Measurements from ENCODE around the gene CRHR1. TPM values are rescaled to one million over a fixed set of nuclear protein-coding genes. Genes with fewer than 3 reads are reported as not detected.
A peak's percentile ranks its signal among the peaks of the same experiment; 100 is the strongest.

CRHR1 gene
- total RNA-seq, 1 experiment from 2014 or later: 1.6 TPM

GRCh38 chr17:45776896-45777295, 7.2 kb upstream of the CRHR1 start:
- Mint-ChIP-seq H3K9me3 (peaks cover 8% of the 10 kb centered on the region), H3K4me1 (peaks cover 13% of the 10 kb centered on the region), H3K27me3 (ENCODE audit: low read depth) (peaks cover 21% of the 10 kb centered on the region), H3K27ac (no peak overlapping the region), H3K4me3 (no peak overlapping the region), H3K36me3 (no peaks in the 10 kb centered on the region)
- TF ChIP-seq ATF1 (CRISPR knock-in tag; IDR thresholded peaks at IDR 0.05) (no peak), IRF1 (CRISPR knock-in tag; IDR thresholded peaks at IDR 0.05) (no peak), TEAD1 (CRISPR knock-in tag; IDR thresholded peaks at IDR 0.05) (no peak), HMGA2 (CRISPR knock-in tag; IDR thresholded peaks at IDR 0.05) (no peak), CBFB (CRISPR knock-in tag; IDR thresholded peaks at IDR 0.05; ENCODE audit: low read depth) (no peak), EMX1 (CRISPR knock-in tag; IDR thresholded peaks at IDR 0.05) (no peak)
- TF ChIP-seq, protein P1, sequence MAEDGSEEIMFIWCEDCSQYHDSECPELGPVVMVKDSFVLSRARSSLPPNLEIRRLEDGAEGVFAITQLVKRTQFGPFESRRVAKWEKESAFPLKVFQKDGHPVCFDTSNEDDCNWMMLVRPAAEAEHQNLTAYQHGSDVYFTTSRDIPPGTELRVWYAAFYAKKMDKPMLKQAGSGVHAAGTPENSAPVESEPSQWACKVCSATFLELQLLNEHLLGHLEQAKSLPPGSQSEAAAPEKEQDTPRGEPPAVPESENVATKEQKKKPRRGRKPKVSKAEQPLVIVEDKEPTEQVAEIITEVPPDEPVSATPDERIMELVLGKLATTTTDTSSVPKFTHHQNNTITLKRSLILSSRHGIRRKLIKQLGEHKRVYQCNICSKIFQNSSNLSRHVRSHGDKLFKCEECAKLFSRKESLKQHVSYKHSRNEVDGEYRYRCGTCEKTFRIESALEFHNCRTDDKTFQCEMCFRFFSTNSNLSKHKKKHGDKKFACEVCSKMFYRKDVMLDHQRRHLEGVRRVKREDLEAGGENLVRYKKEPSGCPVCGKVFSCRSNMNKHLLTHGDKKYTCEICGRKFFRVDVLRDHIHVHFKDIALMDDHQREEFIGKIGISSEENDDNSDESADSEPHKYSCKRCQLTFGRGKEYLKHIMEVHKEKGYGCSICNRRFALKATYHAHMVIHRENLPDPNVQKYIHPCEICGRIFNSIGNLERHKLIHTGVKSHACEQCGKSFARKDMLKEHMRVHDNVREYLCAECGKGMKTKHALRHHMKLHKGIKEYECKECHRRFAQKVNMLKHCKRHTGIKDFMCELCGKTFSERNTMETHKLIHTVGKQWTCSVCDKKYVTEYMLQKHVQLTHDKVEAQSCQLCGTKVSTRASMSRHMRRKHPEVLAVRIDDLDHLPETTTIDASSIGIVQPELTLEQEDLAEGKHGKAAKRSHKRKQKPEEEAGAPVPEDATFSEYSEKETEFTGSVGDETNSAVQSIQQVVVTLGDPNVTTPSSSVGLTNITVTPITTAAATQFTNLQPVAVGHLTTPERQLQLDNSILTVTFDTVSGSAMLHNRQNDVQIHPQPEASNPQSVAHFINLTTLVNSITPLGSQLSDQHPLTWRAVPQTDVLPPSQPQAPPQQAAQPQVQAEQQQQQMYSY (CRISPR knock-in tag; IDR thresholded peaks at IDR 0.05): no peak
- DNase-seq (ENCODE audit: low spot score) (no peak), ATAC-seq (no peak)
- ChIA-PET CTCF (interaction anchor here (1.1 to 1.5 kb wide), 3 partner anchors 10 to 55 kb away, joined by 3 to 4 read pairs (median 3); no protein-coding TSS in a partner anchor), POLR2A (no interaction called here)

DNA sequence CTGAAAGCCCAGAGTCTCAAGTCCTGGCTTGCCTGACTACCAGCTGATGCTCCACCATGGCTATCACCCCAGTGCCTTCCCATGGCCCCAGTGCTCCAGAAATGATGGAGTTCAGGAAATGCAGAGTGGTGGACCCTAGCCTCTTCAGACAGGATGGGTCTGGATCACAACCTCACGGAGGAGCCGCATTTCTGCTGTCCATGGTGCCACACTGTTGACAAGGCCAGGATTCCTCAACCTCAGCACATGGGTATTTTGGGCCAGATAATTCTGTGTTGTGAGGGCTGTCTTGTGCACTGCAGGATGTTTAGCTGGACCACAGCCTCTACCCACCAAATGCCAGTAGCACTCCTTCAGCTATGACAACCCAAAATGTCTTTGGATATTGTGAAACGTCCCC, 6.7 kb upstream of the CRHR1 start:
- peaks cover 26% of the 10 kb centered on the region for H3K27me3 Mint-ChIP-seq (ENCODE audit: low read depth)

GRCh38 chr17:45780921-45781320, 3.2 kb upstream of the CRHR1 start:
- H3K4me1 Mint-ChIP-seq: peaks cover 27% of the 10 kb centered on the region
- POLR2A ChIA-PET: no interaction called here
- no peak overlapping the region for H3K27ac Mint-ChIP-seq
- CTCF ChIA-PET: interaction anchor here (1.2 to 4.7 kb wide), 3 partner anchors 9 to 132 kb away, joined by 3 to 103 read pairs (median 5); no protein-coding TSS in a partner anchor
- DNase-seq (ENCODE audit: low spot score): no peak
- no peaks in the 10 kb centered on the region for H3K9me3 Mint-ChIP-seq
- H3K27me3 Mint-ChIP-seq (ENCODE audit: low read depth): peaks cover 44% of the 10 kb centered on the region
- ATAC-seq: no peak
- H3K36me3 Mint-ChIP-seq: no peaks in the 10 kb centered on the region
- no peak overlapping the region for H3K4me3 Mint-ChIP-seq
- TF ChIP-seq OVOL2 (CRISPR knock-in tag; IDR thresholded peaks at IDR 0.05; ENCODE audit: borderline replicate concordance): no peak
- TF ChIP-seq, protein P2, sequence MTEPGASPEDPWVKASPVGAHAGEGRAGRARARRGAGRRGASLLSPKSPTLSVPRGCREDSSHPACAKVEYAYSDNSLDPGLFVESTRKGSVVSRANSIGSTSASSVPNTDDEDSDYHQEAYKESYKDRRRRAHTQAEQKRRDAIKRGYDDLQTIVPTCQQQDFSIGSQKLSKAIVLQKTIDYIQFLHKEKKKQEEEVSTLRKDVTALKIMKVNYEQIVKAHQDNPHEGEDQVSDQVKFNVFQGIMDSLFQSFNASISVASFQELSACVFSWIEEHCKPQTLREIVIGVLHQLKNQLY (CRISPR knock-in tag; IDR thresholded peaks at IDR 0.05): no peak
- TF ChIP-seq MYBL2 (CRISPR knock-in tag; IDR thresholded peaks at IDR 0.05): no peak
- TF ChIP-seq CREB1 (CRISPR knock-in tag; IDR thresholded peaks at IDR 0.05): no peak
- TF ChIP-seq ZNF317 (CRISPR knock-in tag; IDR thresholded peaks at IDR 0.05; ENCODE audit: borderline replicate concordance, low read depth): no peak
- TF ChIP-seq AFF4 (CRISPR knock-in tag; IDR thresholded peaks at IDR 0.05; ENCODE audit: borderline replicate concordance): no peak
- no peak for TF ChIP-seq ZNF232 (CRISPR knock-in tag; IDR thresholded peaks at IDR 0.05)
- TF ChIP-seq NR2C2 (CRISPR knock-in tag; IDR thresholded peaks at IDR 0.05): no peak
- no peak for TF ChIP-seq ZNF671 (CRISPR knock-in tag; IDR thresholded peaks at IDR 0.05)

More for the DNA sequence above, 6.7 kb upstream of the CRHR1 start:
- H3K27ac Mint-ChIP-seq: no peak overlapping the region
- no peaks in the 10 kb centered on the region for H3K36me3 Mint-ChIP-seq
- TF ChIP-seq ZNF121 (CRISPR knock-in tag; IDR thresholded peaks at IDR 0.05) (0 out of 2 replicates have a peak, but pooled peaks have one; percentile 17), TEAD4 (CRISPR knock-in tag; IDR thresholded peaks at IDR 0.05) (0 out of 2 replicates have a peak, but pooled peaks have one; percentile 29)
- TF ChIP-seq, protein P3, sequence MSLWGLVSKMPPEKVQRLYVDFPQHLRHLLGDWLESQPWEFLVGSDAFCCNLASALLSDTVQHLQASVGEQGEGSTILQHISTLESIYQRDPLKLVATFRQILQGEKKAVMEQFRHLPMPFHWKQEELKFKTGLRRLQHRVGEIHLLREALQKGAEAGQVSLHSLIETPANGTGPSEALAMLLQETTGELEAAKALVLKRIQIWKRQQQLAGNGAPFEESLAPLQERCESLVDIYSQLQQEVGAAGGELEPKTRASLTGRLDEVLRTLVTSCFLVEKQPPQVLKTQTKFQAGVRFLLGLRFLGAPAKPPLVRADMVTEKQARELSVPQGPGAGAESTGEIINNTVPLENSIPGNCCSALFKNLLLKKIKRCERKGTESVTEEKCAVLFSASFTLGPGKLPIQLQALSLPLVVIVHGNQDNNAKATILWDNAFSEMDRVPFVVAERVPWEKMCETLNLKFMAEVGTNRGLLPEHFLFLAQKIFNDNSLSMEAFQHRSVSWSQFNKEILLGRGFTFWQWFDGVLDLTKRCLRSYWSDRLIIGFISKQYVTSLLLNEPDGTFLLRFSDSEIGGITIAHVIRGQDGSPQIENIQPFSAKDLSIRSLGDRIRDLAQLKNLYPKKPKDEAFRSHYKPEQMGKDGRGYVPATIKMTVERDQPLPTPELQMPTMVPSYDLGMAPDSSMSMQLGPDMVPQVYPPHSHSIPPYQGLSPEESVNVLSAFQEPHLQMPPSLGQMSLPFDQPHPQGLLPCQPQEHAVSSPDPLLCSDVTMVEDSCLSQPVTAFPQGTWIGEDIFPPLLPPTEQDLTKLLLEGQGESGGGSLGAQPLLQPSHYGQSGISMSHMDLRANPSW (CRISPR knock-in tag; conservative IDR thresholded peaks at IDR 0.05; ENCODE audit: low read depth): no peak
- peaks cover 17% of the 10 kb centered on the region for H3K4me1 Mint-ChIP-seq
- no peak overlapping the region for H3K4me3 Mint-ChIP-seq
- no peak for ATAC-seq
- peaks cover 8% of the 10 kb centered on the region for H3K9me3 Mint-ChIP-seq
- POLR2A ChIA-PET: no interaction called here
- no peak for DNase-seq (ENCODE audit: low spot score)
- CTCF ChIA-PET: interaction anchor here (0.7 to 2.2 kb wide), 5 partner anchors 9 to 95 kb away, joined by 3 to 4 read pairs (median 3); no protein-coding TSS in a partner anchor
